Thyroid gland (tissue), 4 donors: Measurements from ENCODE around the gene CALM1. TPM values are rescaled to one million over a fixed set of nuclear protein-coding genes. Genes with fewer than 3 reads are reported as not detected.

Experiments
- DNase-seq, 2 donors: peaks; one replicate each; pipeline ENCODE4 v3.0.0-alpha.2; 2019
- H3K27ac ChIP-seq, 3 donors: fragments of 200-600 bp; sonication (generic); 1 replicate in 2 of 3; 2 replicates in 1 of 3; pipeline ENCODE4 v1.5.1; 2016 to 2019; ENCODE audit warnings: mild to moderate bottlenecking in 1 of 3, moderate library complexity in 1 of 3
- H3K27me3 ChIP-seq: fragments of 200-600 bp; sonication (generic); one replicate; pipeline ENCODE4 v1.5.1; 2019
- H3K36me3 ChIP-seq, 2 donors: fragments of 200-600 bp; sonication (generic); one replicate each; pipeline ENCODE4 v1.5.1; 2016 to 2019
- H3K4me1 ChIP-seq, 2 donors: fragments of 200-600 bp; sonication (generic); one replicate each; pipeline ENCODE4 v1.5.1; 2017 to 2019
- H3K4me3 ChIP-seq, 3 donors: fragments of 200-600 bp; sonication (generic); replicated peaks in 1 of 3; 1 replicate in 2 of 3; 2 replicates in 1 of 3; pipeline ENCODE4 v1.5.1; 2016; ENCODE audit warnings: mild to moderate bottlenecking in 1 of 3
- H3K9me3 ChIP-seq: fragments of 200-600 bp; sonication (generic); one replicate; pipeline ENCODE4 v1.5.1; 2017
- CTCF ChIP-seq, 6 experiments: fragments of 200-600 bp in 3 of 6; fragments of 450-650 bp in 3 of 6; sonication (generic) in 3 of 6; IDR thresholded peaks; one replicate each; pipeline ENCODE4 v1.5.1; 2016 to 2019; ENCODE audit warnings: antibody characterized with exemption in 6 of 6, mild to moderate bottlenecking in 2 of 6, inconsistent platforms in 1 of 6, moderate library complexity in 1 of 6
- POLR2A ChIP-seq, 2 donors: fragments of 450-650 bp; IDR thresholded peaks; one replicate each; pipeline ENCODE4 v1.6.1; 2017; ENCODE audit warnings: antibody characterized with exemption in 2 of 2, mild to moderate bottlenecking in 2 of 2, moderate library complexity in 1 of 2
- WGBS, 2 donors: methylation state at CpG; one replicate each; pipeline ENCODE4 v1.1.5; 2017; 5-methylcytosine and 5-hydroxymethylcytosine counted together
- intact Hi-C: fragments of 100-400 bp; cut with DNase I; formaldehyde crosslinking; loops from one replicate; pipeline ENCODE4 v1.15.1; 2023
- total RNA-seq, 4 donors: library from RNA; depleted of rRNA; stranded (reverse); fragments of >200 nt; gene quantifications; one replicate each; pipeline ENCODE4 v1.2.3, GENCODE V29; 2016

Gene CALM1
- total RNA-seq, 4 donors from 2014 or later = 262 to 355 (median 294) TPM

GRCh38 chr14:90423166-90423565 is 26.3 kb downstream of the CALM1 start:
- H3K27ac ChIP-seq = no peak overlapping the region
- no peak for DNase-seq
- H3K27me3 ChIP-seq = no peaks in the 10 kb centered on the region
- H3K36me3 ChIP-seq = no peaks in the 10 kb centered on the region
- 93 to 98% methylated on average over 4 to 9 of the region's 13 CpGs for WGBS, 2 donors
- no peak for TF ChIP-seq CTCF (IDR thresholded peaks at IDR 0.05)
- no peak for TF ChIP-seq POLR2A (IDR thresholded peaks at IDR 0.05)
- no peak overlapping the region for H3K4me3 ChIP-seq
- no peaks in the 10 kb centered on the region for H3K9me3 ChIP-seq
- H3K4me1 ChIP-seq = peaks cover 2 to 6% of the 10 kb centered on the region in 2 donors
- intact Hi-C loops = no loop called here

- no peaks in the 10 kb centered on the region for H3K9me3 ChIP-seq
- intact Hi-C loops = no loop called here
These were observed 27.2 kb downstream of the CALM1 start for GRCh38 chr14:90424075-90424474.

GRCh38 chr14:90424686-90425372 is 28.0 kb downstream of the CALM1 start:
- H3K4me3 ChIP-seq = no peak overlapping the region
- no peak overlapping the region for H3K27ac ChIP-seq
- TF ChIP-seq POLR2A (IDR thresholded peaks at IDR 0.05) (no peak), CTCF (IDR thresholded peaks at IDR 0.05) (no peak)
- no peaks in the 10 kb centered on the region for H3K9me3 ChIP-seq
- 70% methylated on average over 17 of the region's 17 CpGs for WGBS, 2 donors
- no peaks in the 10 kb centered on the region for H3K36me3 ChIP-seq
- DNase-seq = no peak
- H3K4me1 ChIP-seq = peaks cover 2 to 6% of the 10 kb centered on the region in 2 donors
- intact Hi-C loops = no loop called here
- H3K27me3 ChIP-seq = no peaks in the 10 kb centered on the region

More at GRCh38 chr14:90424075-90424474, 27.2 kb downstream of the CALM1 start:
- WGBS, 2 donors = 93% methylated on average over 4 to 6 of the region's 6 CpGs
- no peaks in the 10 kb centered on the region for H3K36me3 ChIP-seq
- peaks cover 2 to 6% of the 10 kb centered on the region in 2 donors for H3K4me1 ChIP-seq
- DNase-seq = no peak
- H3K27ac ChIP-seq = no peak overlapping the region
- H3K27me3 ChIP-seq = no peaks in the 10 kb centered on the region
- no peak for TF ChIP-seq CTCF (IDR thresholded peaks at IDR 0.05)
- no peak for TF ChIP-seq POLR2A (IDR thresholded peaks at IDR 0.05)
- no peak overlapping the region for H3K4me3 ChIP-seq

GRCh38 chr14:90425373-90425879 is 28.6 kb downstream of the CALM1 start:
- no peak for DNase-seq
- peaks cover 2 to 6% of the 10 kb centered on the region in 2 donors for H3K4me1 ChIP-seq
- no peak overlapping the region for H3K27ac ChIP-seq
- intact Hi-C loops = no loop called here
- no peaks in the 10 kb centered on the region for H3K36me3 ChIP-seq
- 85 to 94% methylated on average over 7 to 9 of the region's 9 CpGs for WGBS, 2 donors
- no peaks in the 10 kb centered on the region for H3K27me3 ChIP-seq
- no peaks in the 10 kb centered on the region for H3K9me3 ChIP-seq
- TF ChIP-seq CTCF (IDR thresholded peaks at IDR 0.05) = no peak
- no peak for TF ChIP-seq POLR2A (IDR thresholded peaks at IDR 0.05)
- no peak overlapping the region for H3K4me3 ChIP-seq

- Histone ChIP-seq H3K27ac (no peak overlapping the region), H3K27me3 (no peaks in the 10 kb centered on the region), H3K4me1 (peaks cover 2 to 6% of the 10 kb centered on the region in 2 donors), H3K36me3 (no peaks in the 10 kb centered on the region), H3K9me3 (no peaks in the 10 kb centered on the region), H3K4me3 (no peak overlapping the region)
- intact Hi-C loops = no loop called here
- DNase-seq = no peak
- 88 to 92% methylated on average over 10 of the region's 10 CpGs for WGBS, 2 donors
- TF ChIP-seq POLR2A (IDR thresholded peaks at IDR 0.05) = no peak
- TF ChIP-seq CTCF (IDR thresholded peaks at IDR 0.05) = no peak
These were observed 29.3 kb downstream of the CALM1 start for GRCh38 chr14:90426031-90426540.
